HepG2 (cell line): ENCODE data around the gene ISOC2. TPM values are rescaled to one million over a fixed set of nuclear protein-coding genes. Genes with fewer than 3 reads are reported as not detected.
A peak's percentile ranks its signal among the peaks of the same experiment; 100 is the strongest.

ENCODE experiments used
- AHR ChIP-seq: IDR thresholded peaks from 2 replicates; pipeline ENCODE4 v1.6.1; 2018; ENCODE audit warnings: missing genetic modification reagents, missing compliant biosample characterization
- ATM ChIP-seq: fragments of 450-650 bp; IDR thresholded peaks from 2 replicates; pipeline ENCODE4 v1.7.1; 2017; ENCODE audit warnings: mild to moderate bottlenecking, borderline replicate concordance
- KIAA2018 ChIP-seq: sonication (generic); formaldehyde crosslinking; IDR thresholded peaks from 2 replicates; pipeline ENCODE4 v1.5.0; 2020; ENCODE audit warnings: mild to moderate bottlenecking, missing genetic modification reagents, borderline replicate concordance
- TAF15 ChIP-seq: fragments of 200-400 bp; formaldehyde crosslinking; IDR thresholded peaks from one replicate; pipeline ENCODE4 v1.6.1; 2018; ENCODE audit warnings: mild to moderate bottlenecking, low read depth, low read length; ENCODE audit not compliant: poor library complexity, severe bottlenecking
- TFAP4 ChIP-seq: sonication (generic); IDR thresholded peaks from 2 replicates; pipeline ENCODE4 v1.6.1; 2016; ENCODE audit warnings: low read depth, borderline replicate concordance
- THAP8 ChIP-seq: sonication (generic); formaldehyde crosslinking; IDR thresholded peaks from 2 replicates; pipeline ENCODE4 v1.5.1; 2020; ENCODE audit warnings: missing genetic modification reagents, mild to moderate bottlenecking, borderline replicate concordance
- TOE1 ChIP-seq: sonication (generic); formaldehyde crosslinking; IDR thresholded peaks from 2 replicates; pipeline ENCODE4 v1.4.0; 2020; ENCODE audit warnings: mild to moderate bottlenecking, missing genetic modification reagents
- TOPORS ChIP-seq: sonication (generic); formaldehyde crosslinking; IDR thresholded peaks from 2 replicates; pipeline ENCODE4 v1.8.0; 2023; ENCODE audit warnings: mild to moderate bottlenecking, missing genetic modification reagents
- ZNF18 ChIP-seq: sonication (generic); formaldehyde crosslinking; IDR thresholded peaks from 2 replicates; pipeline ENCODE4 v1.8.0; 2022; ENCODE audit warnings: mild to moderate bottlenecking, missing genetic modification reagents; ENCODE audit not compliant: insufficient replicate concordance
- ZNF275 ChIP-seq: sonication (generic); formaldehyde crosslinking; IDR thresholded peaks from 2 replicates; pipeline ENCODE4 v1.8.0; 2022; ENCODE audit warnings: missing genetic modification reagents, mild to moderate bottlenecking, inconsistent platforms, borderline replicate concordance
- ZNF326 ChIP-seq: sonication (generic); formaldehyde crosslinking; IDR thresholded peaks from 2 replicates; pipeline ENCODE4 v1.4.0; 2020; ENCODE audit warnings: missing genetic modification reagents, borderline replicate concordance
- ZNF44 ChIP-seq: sonication (generic); formaldehyde crosslinking; IDR thresholded peaks from 2 replicates; pipeline ENCODE4 v1.5.1; 2020; ENCODE audit warnings: mild to moderate bottlenecking, missing genetic modification reagents
- ZNF496 ChIP-seq: sonication (generic); formaldehyde crosslinking; IDR thresholded peaks from 2 replicates; pipeline ENCODE4 v1.8.1; 2023; ENCODE audit warnings: mild to moderate bottlenecking, moderate library complexity, missing genetic modification reagents; ENCODE audit not compliant: insufficient replicate concordance
- ZNF543 ChIP-seq: sonication (generic); formaldehyde crosslinking; IDR thresholded peaks from 2 replicates; pipeline ENCODE4 v1.4.0; 2020; ENCODE audit warnings: mild to moderate bottlenecking, missing genetic modification reagents
- polyA plus RNA-seq, 8 experiments: library from polyadenylated mRNA; depleted of rRNA in 3 of 8; stranded (reverse) in 7 of 8; unstranded in 1 of 8; fragments of >200 nt; fragmentation: Illumina TruSeq in 4 of 8; extraction: Trizol in 4 of 8; gene quantifications; 2 replicates each; pipeline versions ENCODE4 v1.2.1 to v1.2.3, GENCODE V29; 2011 to 2016; ENCODE audit warnings: low read depth in 4 of 8, missing spikeins in 1 of 8, mixed read lengths in 1 of 8; ENCODE audit not compliant: insufficient read depth in 1 of 8
- total RNA-seq, 5 experiments: library from RNA; depleted of rRNA; stranded (reverse); fragments of >200 nt; fragmentation: Illumina TruSeq; extraction: Trizol; gene quantifications; 2 replicates each; pipeline ENCODE4 v1.2.3, GENCODE V29; 2016; ENCODE audit warnings: low read depth in 1 of 5

Gene ISOC2
- total and polyA plus RNA-seq, 2 of the 13 experiments (the other 11 are each of a cell fraction or from before 2014, with no cell fraction given) = 76.8 to 105 TPM

- TF ChIP-seq KIAA2018 = no peak
- peak; percentile 87; the same call in 1 of the 2 replicates for TF ChIP-seq ZNF543 (CRISPR knock-in tag)
- no peak for TF ChIP-seq AHR
- TF ChIP-seq ZNF44 (CRISPR knock-in tag) = no peak
- TF ChIP-seq TAF15 = no peak
- TF ChIP-seq TOPORS (CRISPR knock-in tag) = no peak
- no peak for TF ChIP-seq ATM
- TF ChIP-seq ZNF275 (CRISPR knock-in tag) = no peak; the same call in 1 of the 2 replicates
- TF ChIP-seq TOE1 (CRISPR knock-in tag) = no peak
- TF ChIP-seq THAP8 (CRISPR knock-in tag) = 0 out of 2 replicates have a peak, but pooled peaks have one; percentile 10
- no peak for TF ChIP-seq ZNF496
- no peak for TF ChIP-seq TFAP4
- no peak for TF ChIP-seq ZNF326
- peak; percentile 44 for TF ChIP-seq ZNF18 (CRISPR knock-in tag)
Measured at GRCh38 chr19:55407800-55408532, 53.5 kb downstream of the ISOC2 start (continued).
